HG03565 (cell line): ENCODE results near the gene CD84.
"Not testable (repeated sequence)": the region's sequence is repeated elsewhere in the genome, so short reads cannot be mapped to it uniquely, and the experiment has no call there.

Experiments
- ATAC-seq: cut with Tn5 transposase; IDR thresholded peaks from one replicate; pipeline ENCODE4 v1.9.1; 2021; ENCODE audit warnings: mild to moderate bottlenecking, moderate library complexity; ENCODE audit not compliant: unreplicated experiment

The CD84 gene

GRCh38 chr1:160610569-160611242 lies 31.4 kb upstream of the CD84 start:
- ATAC-seq = no peak

GRCh38 chr1:160608941-160609340 lies 29.6 kb upstream of the CD84 start:
- no peak for ATAC-seq

GRCh38 chr1:160608514-160608913 lies 29.2 kb upstream of the CD84 start:
- no peak for ATAC-seq

- ATAC-seq = no peak
Observed at GRCh38 chr1:160608057-160608456, 28.8 kb upstream of the CD84 start.

- peak; percentile 3 for ATAC-seq
Observed at GRCh38 chr1:160607672-160608032, 28.4 kb upstream of the CD84 start.

GRCh38 chr1:160607011-160607671 lies 27.8 kb upstream of the CD84 start:
- ATAC-seq = peak; percentile 52

GRCh38 chr1:160606611-160607010 lies 27.3 kb upstream of the CD84 start:
- ATAC-seq = peak; percentile 2

GRCh38 chr1:160605792-160606479 lies 26.6 kb upstream of the CD84 start:
- no peak for ATAC-seq

GRCh38 chr1:160605205-160605604 lies 25.9 kb upstream of the CD84 start:
- ATAC-seq = no peak

- no peak for ATAC-seq
Observed at GRCh38 chr1:160597705-160598104, 18.4 kb upstream of the CD84 start.

- ATAC-seq = no peak
Observed at GRCh38 chr1:160597051-160597450, 17.8 kb upstream of the CD84 start.

- ATAC-seq = no peak
Observed at GRCh38 chr1:160590488-160590887, 11.2 kb upstream of the CD84 start.

- ATAC-seq = no peak
Observed at GRCh38 chr1:160588468-160588867, 9.2 kb upstream of the CD84 start.

GRCh38 chr1:160584784-160585183 lies 5.5 kb upstream of the CD84 start:
- no peak for ATAC-seq

- not testable (repeated sequence) for ATAC-seq
Observed at GRCh38 chr1:160582976-160583375, 3.7 kb upstream of the CD84 start.

- ATAC-seq = no peak
Observed at GRCh38 chr1:160581961-160582360, 2.7 kb upstream of the CD84 start.

GRCh38 chr1:160580221-160580812 lies 1.0 kb upstream of the CD84 start:
- no peak for ATAC-seq

GRCh38 chr1:160578525-160579191 lies 638 bp downstream of the CD84 start:
- ATAC-seq = no peak

- ATAC-seq = no peak
Observed at GRCh38 chr1:160578175-160578524, 1.1 kb downstream of the CD84 start.

GRCh38 chr1:160577671-160578070 lies 1.6 kb downstream of the CD84 start:
- ATAC-seq = no peak

GRCh38 chr1:160576884-160577283 lies 2.4 kb downstream of the CD84 start:
- no peak for ATAC-seq
